Body of pancreas (tissue), 4 donors: Measurements from ENCODE around the gene HAUS7. TPM values are rescaled to one million over a fixed set of nuclear protein-coding genes. Genes with fewer than 3 reads are reported as not detected.

ENCODE experiments used
- ATAC-seq: fragments of 150-250 bp; one replicate; pipeline ENCODE4 v1.9.1; 2016
- DNase-seq, 4 donors: peaks; one replicate each; pipeline ENCODE4 v3.0.0-alpha.2; 2019
- H3K27ac ChIP-seq, 4 donors: fragments of 200-600 bp; sonication (generic); 1 replicate in 3 of 4; 2 replicates in 1 of 4; pipeline versions ENCODE4 v1.5.1 to v1.6.1; 2016 to 2019; ENCODE audit warnings: mild to moderate bottlenecking in 1 of 4, mixed read lengths in 1 of 4, moderate library complexity in 1 of 4
- H3K27me3 ChIP-seq, 2 donors: fragments of 200-600 bp; sonication (generic); one replicate each; pipeline ENCODE4 v1.6.0; 2016; ENCODE audit warnings: mild to moderate bottlenecking in 1 of 2
- H3K36me3 ChIP-seq, 2 donors: fragments of 200-600 bp; sonication (generic); replicated peaks in 1 of 2; 2 replicates each; pipeline ENCODE4 v1.5.1; 2016; ENCODE audit warnings: low read depth in 2 of 2; ENCODE audit not compliant: insufficient read depth in 1 of 2
- H3K4me1 ChIP-seq: fragments of 200-600 bp; sonication (generic); one replicate; pipeline ENCODE4 v1.6.0; 2016
- H3K4me3 ChIP-seq, 2 donors: fragments of 200-600 bp; sonication (generic); 1 replicate in 1 of 2; 2 replicates in 1 of 2; pipeline ENCODE4 v1.5.1; 2016 to 2019
- H3K9me3 ChIP-seq, 3 donors: fragments of 200-600 bp; sonication (generic); 1 replicate in 2 of 3; 2 replicates in 1 of 3; pipeline ENCODE4 v1.5.1; 2016
- CTCF ChIP-seq, 7 experiments: fragments of 450-650 bp in 4 of 7; fragments of 200-600 bp in 3 of 7; sonication (generic) in 3 of 7; IDR thresholded peaks; one replicate each; pipeline ENCODE4 v1.5.1; 2016 to 2019; ENCODE audit warnings: antibody characterized with exemption in 7 of 7
- POLR2A ChIP-seq, 3 donors: fragments of 450-650 bp; IDR thresholded peaks; one replicate each; pipeline ENCODE4 v1.6.1; 2016; ENCODE audit warnings: antibody characterized with exemption in 3 of 3, mild to moderate bottlenecking in 2 of 3
- WGBS, 2 donors: methylation state at CpG; one replicate each; pipeline ENCODE4 v1.1.5; 2017; 5-methylcytosine and 5-hydroxymethylcytosine counted together
- intact Hi-C: fragments of 100-400 bp; cut with DNase I; formaldehyde crosslinking; loops from one replicate; pipeline ENCODE4 v1.15.1; 2023
- total RNA-seq, 2 donors: library from RNA; depleted of rRNA; stranded (reverse); fragments of >200 nt; gene quantifications; one replicate each; pipeline ENCODE4 v1.1.0, GENCODE V29; 2016

The HAUS7 gene
- total RNA-seq, 2 donors from 2014 or later: 3.1 to 38.2 TPM

- WGBS, 2 donors: 90 to 96% methylated on average over 9 to 11 of the region's 21 CpGs
- no peak for TF ChIP-seq CTCF (IDR thresholded peaks at IDR 0.05)
- no peak for TF ChIP-seq POLR2A (IDR thresholded peaks at IDR 0.05)
- H3K27ac ChIP-seq: no peak overlapping the region
- H3K27me3 ChIP-seq: no peaks in the 10 kb centered on the region
- no peak overlapping the region for H3K4me3 ChIP-seq
- H3K9me3 ChIP-seq: no peaks in the 10 kb centered on the region
- ATAC-seq: no peak
- H3K4me1 ChIP-seq: no peaks in the 10 kb centered on the region
- no peak for DNase-seq
- H3K36me3 ChIP-seq: no peaks in the 10 kb centered on the region
- intact Hi-C loops: no loop called here
Measured at GRCh38 chrX:153448556-153449367, 21.6 kb downstream of the HAUS7 start.

DNA sequence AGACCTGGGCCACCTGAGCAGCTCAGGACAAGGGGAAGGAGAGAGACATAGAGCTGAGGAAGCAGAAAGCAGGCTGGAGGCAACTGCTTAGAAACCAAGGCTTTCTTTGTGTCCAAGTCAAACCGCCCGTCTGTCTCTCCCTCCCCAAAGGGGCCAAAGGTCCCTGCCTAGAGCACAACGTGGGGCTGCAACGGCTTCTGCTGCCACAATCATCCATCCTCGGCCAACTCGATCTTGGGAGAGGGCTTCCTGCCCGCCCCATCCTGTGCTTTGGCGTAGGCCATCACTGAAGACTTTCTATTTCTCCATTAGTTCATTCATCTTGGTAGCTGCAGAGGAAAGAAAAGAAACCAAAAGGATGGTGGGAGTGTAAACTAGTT is 22.8 kb downstream of the HAUS7 start:
- H3K36me3 ChIP-seq: no peaks in the 10 kb centered on the region
- DNase-seq (no peak), ATAC-seq (no peak)
- H3K9me3 ChIP-seq: no peaks in the 10 kb centered on the region
- no peak overlapping the region for H3K27ac ChIP-seq
- TF ChIP-seq POLR2A (IDR thresholded peaks at IDR 0.05) (no peak), CTCF (IDR thresholded peaks at IDR 0.05) (no peak)
- WGBS, 2 donors: 87% methylated on average over 3 of the region's 8 CpGs; no CpG with 5 or more reads in 1 of the 2 donors
- H3K27me3 ChIP-seq: no peaks in the 10 kb centered on the region
- no peaks in the 10 kb centered on the region for H3K4me1 ChIP-seq
- H3K4me3 ChIP-seq: no peak overlapping the region
- intact Hi-C loops: no loop called here

DNA sequence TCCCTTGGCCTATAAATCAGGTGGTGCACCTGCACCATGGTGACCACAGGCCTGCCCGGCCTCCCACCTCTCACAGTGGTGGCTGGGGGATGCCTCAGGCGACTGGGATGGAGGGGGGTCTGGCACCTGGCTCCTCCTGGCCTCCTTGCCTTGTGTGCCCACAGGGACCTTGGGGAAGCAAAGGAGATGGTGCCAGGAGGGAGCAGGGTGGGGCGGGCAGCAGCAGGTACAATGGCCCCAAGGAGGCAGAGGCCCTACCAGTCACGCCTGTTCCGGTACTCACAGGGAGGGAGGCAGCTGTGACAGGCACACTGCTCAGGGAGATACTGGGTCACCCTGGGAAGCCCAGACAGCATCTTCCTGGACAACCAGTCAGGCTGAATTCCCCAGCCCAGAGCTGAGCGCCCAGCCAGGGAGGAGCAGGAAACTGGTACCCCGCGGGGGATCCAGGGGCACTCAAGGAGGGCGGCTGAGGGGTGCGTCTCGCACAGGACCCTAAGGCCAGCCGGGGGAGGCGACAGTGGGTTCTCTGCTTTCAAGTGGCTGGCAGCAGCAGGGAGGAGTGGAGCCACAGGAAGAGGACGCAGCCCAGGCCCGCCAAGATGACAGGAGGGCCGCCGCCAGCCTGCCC is 23.3 kb downstream of the HAUS7 start:
- no peak overlapping the region for H3K4me3 ChIP-seq
- intact Hi-C loops: no loop called here
- no peaks in the 10 kb centered on the region for H3K27me3 ChIP-seq
- TF ChIP-seq CTCF (IDR thresholded peaks at IDR 0.05): no peak
- no peak for TF ChIP-seq POLR2A (IDR thresholded peaks at IDR 0.05)
- no peaks in the 10 kb centered on the region for H3K4me1 ChIP-seq
- H3K36me3 ChIP-seq: no peaks in the 10 kb centered on the region
- DNase-seq (no peak), ATAC-seq (no peak)
- no peak overlapping the region for H3K27ac ChIP-seq
- 100% methylated on average over 1 of the region's 17 CpGs; no CpG with 5 or more reads in 1 of the 2 donors for WGBS, 2 donors
- no peaks in the 10 kb centered on the region for H3K9me3 ChIP-seq

GRCh38 chrX:153446636-153446936 is 23.8 kb downstream of the HAUS7 start:
- intact Hi-C loops: no loop called here
- Histone ChIP-seq H3K27ac (no peak overlapping the region), H3K4me3 (no peak overlapping the region), H3K36me3 (no peaks in the 10 kb centered on the region), H3K9me3 (no peaks in the 10 kb centered on the region), H3K4me1 (no peaks in the 10 kb centered on the region), H3K27me3 (no peaks in the 10 kb centered on the region)
- DNase-seq (no peak), ATAC-seq (no peak)
- TF ChIP-seq POLR2A (IDR thresholded peaks at IDR 0.05): no peak
- TF ChIP-seq CTCF (IDR thresholded peaks at IDR 0.05): no peak
- WGBS, 2 donors: 73% methylated on average over 8 of the region's 10 CpGs; no CpG with 5 or more reads in 1 of the 2 donors
